Measurements from ENCODE around the gene NAB1. TPM values are rescaled to one million over a fixed set of nuclear protein-coding genes. Genes with fewer than 3 reads are reported as not detected.
A peak's percentile ranks its signal among the peaks of the same experiment; 100 is the strongest.

Gene NAB1, protein sequence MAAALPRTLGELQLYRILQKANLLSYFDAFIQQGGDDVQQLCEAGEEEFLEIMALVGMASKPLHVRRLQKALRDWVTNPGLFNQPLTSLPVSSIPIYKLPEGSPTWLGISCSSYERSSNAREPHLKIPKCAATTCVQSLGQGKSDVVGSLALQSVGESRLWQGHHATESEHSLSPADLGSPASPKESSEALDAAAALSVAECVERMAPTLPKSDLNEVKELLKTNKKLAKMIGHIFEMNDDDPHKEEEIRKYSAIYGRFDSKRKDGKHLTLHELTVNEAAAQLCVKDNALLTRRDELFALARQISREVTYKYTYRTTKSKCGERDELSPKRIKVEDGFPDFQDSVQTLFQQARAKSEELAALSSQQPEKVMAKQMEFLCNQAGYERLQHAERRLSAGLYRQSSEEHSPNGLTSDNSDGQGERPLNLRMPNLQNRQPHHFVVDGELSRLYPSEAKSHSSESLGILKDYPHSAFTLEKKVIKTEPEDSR
- total RNA-seq: 10 to 100 TPM; 63.3 to 84.3 (median 70.6) TPM

DNA sequence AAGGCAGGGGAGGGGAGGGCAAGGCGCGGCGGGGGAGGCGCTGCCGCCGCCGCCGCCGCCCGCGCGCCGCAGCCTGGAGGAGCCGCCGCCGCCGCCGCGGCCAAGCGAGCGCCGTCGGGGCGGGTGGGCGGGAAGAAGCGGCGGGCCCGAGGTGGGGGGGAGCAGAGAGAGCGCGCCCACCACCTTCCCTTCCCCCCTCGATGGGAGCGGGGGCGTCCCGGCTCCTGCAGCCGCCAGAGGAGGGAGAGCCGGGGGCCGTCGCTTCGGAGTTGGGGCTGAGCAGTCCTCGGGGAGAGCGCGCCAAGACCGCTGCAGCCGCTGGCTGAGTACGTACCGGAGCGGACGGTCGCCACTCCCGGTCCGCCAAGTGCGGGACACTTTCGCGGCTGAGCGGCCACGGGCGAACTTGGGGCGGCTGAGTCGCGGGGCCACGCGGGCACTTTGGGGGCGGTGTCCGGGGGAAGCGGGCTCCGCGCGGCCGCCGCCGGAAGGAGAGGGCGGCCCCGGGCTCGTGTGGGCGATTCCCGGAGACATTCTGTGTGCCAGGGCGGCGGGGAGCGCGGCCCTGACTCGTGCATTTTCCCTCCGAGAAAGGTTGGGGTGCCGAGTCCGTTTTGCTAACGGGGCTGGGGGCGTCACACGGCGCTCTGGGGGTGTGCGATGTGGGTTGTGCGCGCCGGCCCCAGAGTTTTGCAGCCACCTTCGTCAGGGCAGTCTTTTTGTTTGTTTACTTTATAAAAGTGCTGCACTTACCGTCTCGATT lies at the start of gene NAB1:
NAB1 (plus strand) TSS at position 49 of the 763 bp plus-strand sequence. CDS start 10,094 bp downstream, outside the sequence.
- 0% methylated on average over 21 to 30 of the region's 95 CpGs for WGBS, 2 donors
- TF ChIP-seq, protein P1, sequence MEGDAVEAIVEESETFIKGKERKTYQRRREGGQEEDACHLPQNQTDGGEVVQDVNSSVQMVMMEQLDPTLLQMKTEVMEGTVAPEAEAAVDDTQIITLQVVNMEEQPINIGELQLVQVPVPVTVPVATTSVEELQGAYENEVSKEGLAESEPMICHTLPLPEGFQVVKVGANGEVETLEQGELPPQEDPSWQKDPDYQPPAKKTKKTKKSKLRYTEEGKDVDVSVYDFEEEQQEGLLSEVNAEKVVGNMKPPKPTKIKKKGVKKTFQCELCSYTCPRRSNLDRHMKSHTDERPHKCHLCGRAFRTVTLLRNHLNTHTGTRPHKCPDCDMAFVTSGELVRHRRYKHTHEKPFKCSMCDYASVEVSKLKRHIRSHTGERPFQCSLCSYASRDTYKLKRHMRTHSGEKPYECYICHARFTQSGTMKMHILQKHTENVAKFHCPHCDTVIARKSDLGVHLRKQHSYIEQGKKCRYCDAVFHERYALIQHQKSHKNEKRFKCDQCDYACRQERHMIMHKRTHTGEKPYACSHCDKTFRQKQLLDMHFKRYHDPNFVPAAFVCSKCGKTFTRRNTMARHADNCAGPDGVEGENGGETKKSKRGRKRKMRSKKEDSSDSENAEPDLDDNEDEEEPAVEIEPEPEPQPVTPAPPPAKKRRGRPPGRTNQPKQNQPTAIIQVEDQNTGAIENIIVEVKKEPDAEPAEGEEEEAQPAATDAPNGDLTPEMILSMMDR (IDR thresholded peaks at IDR 0.05): no peak
- TF ChIP-seq EP300 (IDR thresholded peaks at IDR 0.05): peak in 1 of 2 donors; percentile 36
- H3K9me3 ChIP-seq: no peaks in the 10 kb centered on the region
- peak within 1 kb of the TSS; percentile 73 to 88 (median 80) for H3K4me3 ChIP-seq
- no peaks in the 10 kb centered on the region for H3K36me3 ChIP-seq
- H3K27ac ChIP-seq: peak within 1 kb of the TSS; percentile 84 to 98 (median 94)
- H3K4me1 ChIP-seq: peaks cover 8 to 66% (median 24%) of the 10 kb centered on the region in 4 donors
- no peaks in the 10 kb centered on the region for H3K27me3 ChIP-seq
- peak in 1 of 2 donors; percentile 25 for DNase-seq (ENCODE audit: low spot score in 2 of 2)

DNA sequence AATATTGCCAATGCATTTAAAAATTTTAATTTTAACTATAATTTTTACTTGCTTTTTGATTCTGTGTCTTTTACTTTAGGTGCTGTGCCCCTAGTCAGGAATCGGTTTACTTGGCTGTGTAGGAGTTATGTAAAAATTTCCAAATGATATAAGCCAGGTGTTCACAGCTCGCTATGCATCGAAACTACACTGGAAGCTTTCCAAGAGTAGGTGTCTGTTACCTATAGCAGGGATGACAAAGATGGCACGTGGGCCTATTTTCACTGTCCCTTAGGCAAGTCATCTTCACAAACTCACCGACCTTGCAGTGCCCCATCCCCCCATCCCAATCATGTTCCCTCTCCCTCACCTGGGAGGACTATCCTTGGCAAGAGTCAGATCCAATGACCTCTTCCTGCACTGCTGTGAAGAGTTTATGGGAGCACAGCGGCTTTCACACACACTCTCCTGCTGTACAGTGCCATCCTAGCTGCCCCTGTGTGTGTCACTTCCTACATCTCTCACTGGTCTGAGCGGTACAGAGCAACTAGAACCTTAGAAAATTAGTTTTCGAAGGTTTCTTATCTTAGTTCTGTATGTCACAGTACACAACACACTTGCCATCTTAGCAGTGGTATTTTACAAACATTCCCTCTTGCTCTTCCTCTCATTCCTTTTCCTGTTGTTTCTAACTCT lies 49.2 kb upstream of the NAB1 start:
- H3K4me3 ChIP-seq: no peak overlapping the region
- H3K4me1 ChIP-seq: peaks cover 0 to 14% (median 0%) of the 10 kb centered on the region in 4 donors
- no peaks in the 10 kb centered on the region for H3K36me3 ChIP-seq
- no peak overlapping the region for H3K27ac ChIP-seq
- no peaks in the 10 kb centered on the region for H3K27me3 ChIP-seq
- WGBS, 2 donors: 88 to 94% methylated on average over 8 of the region's 8 CpGs
- H3K9me3 ChIP-seq: no peaks in the 10 kb centered on the region
- no peak for DNase-seq (ENCODE audit: low spot score in 2 of 2)
- TF ChIP-seq EP300 (IDR thresholded peaks at IDR 0.05) (no peak), POLR2A (IDR thresholded peaks at IDR 0.05) (no peak)
- TF ChIP-seq, protein P1 (IDR thresholded peaks at IDR 0.05): no peak

DNA sequence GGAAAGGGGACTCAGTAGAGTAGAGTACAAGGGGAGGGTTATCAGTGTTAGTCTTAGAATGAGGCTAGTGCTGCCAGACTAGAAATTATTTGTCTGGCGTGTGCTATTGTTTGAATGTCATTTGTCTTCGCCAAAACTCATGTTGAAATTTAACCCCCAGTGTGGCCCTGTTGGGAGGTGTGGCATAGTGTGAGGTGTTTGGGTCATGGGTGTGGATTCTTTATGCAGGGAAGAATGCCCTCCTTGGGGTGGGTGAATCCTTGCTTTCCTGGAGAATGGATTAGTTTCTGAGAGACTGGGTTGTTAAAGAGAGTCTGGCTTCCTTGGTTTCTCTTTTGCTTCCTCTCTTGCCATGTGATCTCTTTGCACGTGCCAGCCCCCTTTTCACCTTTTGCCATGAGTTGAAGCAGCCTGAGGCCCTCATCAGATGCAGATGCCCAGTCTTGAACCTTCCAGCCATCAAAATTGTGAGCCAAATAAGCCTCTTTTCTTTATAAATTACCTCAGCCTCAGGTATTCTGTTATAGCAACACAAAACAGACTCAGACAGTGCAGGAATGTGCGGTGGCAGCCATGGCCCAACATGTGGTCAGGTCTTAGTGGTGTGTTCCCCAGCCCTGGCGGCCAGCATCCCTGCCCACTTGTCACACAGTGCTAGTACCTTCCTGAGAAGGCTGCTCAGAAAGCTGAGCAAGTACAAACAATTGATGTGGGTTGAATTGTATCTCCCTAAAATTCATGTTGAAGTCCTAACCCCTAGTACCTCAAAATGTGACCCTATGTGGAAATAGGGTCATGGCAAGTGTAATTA lies 48.4 kb upstream of the NAB1 start:
- no peak for DNase-seq (ENCODE audit: low spot score in 2 of 2)
- Histone ChIP-seq H3K4me1 (peaks cover 0 to 14% (median 0%) of the 10 kb centered on the region in 4 donors), H3K9me3 (no peaks in the 10 kb centered on the region), H3K27me3 (no peaks in the 10 kb centered on the region), H3K36me3 (no peaks in the 10 kb centered on the region), H3K4me3 (no peak overlapping the region), H3K27ac (no peak overlapping the region)
- TF ChIP-seq POLR2A (IDR thresholded peaks at IDR 0.05) (no peak), EP300 (IDR thresholded peaks at IDR 0.05) (no peak)
- TF ChIP-seq, protein P1 (IDR thresholded peaks at IDR 0.05): no peak
- WGBS, 2 donors: 73 to 75% methylated on average over 5 of the region's 5 CpGs

DNA sequence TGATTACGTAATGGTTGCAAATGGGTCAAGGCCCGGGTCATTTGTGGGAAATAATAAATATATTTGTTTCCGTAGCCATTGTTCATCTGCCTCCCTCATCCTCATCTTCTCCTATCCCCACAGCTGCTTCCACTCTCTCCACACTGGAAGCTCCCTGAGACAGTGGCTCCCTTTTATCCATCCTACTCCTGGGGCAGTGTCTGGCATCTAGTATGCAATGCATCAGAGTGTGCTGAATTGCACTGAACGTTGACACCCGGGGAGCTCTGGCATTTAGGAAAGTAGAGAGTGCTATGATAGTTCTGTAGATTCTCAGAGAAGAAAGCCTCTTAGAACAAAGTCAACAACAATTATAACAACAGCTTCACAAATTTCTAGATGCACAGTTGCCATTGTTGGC lies 45.5 kb upstream of the NAB1 start:
- WGBS, 2 donors: 26 to 29% methylated on average over 5 of the region's 5 CpGs

More for the DNA sequence above, 45.5 kb upstream of the NAB1 start:
- Histone ChIP-seq H3K36me3 (no peaks in the 10 kb centered on the region), H3K27me3 (no peaks in the 10 kb centered on the region), H3K4me1 (peaks cover 0 to 22% (median 0%) of the 10 kb centered on the region in 4 donors), H3K4me3 (no peak overlapping the region), H3K9me3 (no peaks in the 10 kb centered on the region), H3K27ac (no peak overlapping the region)
- no peak for DNase-seq (ENCODE audit: low spot score in 2 of 2)
- no peak for TF ChIP-seq EP300 (IDR thresholded peaks at IDR 0.05)
- TF ChIP-seq POLR2A (IDR thresholded peaks at IDR 0.05): no peak
- TF ChIP-seq, protein P1 (IDR thresholded peaks at IDR 0.05): no peak

Data from tibial nerve (tissue), 4 donors.